ENCODE measurements around the gene RAD51AP2. TPM values are rescaled to one million over a fixed set of nuclear protein-coding genes. Genes with fewer than 3 reads are reported as not detected.
A peak's percentile ranks its signal among the peaks of the same experiment; 100 is the strongest.

Gene RAD51AP2
- total and polyA plus RNA-seq, 2 of the 13 experiments (the other 11 are each of a cell fraction or from before 2014, with no cell fraction given) = 0.11 to 0.12 TPM

- TF ChIP-seq ZFP36L2 (CRISPR knock-in tag; IDR thresholded peaks at IDR 0.05) (no peak), MIER2 (CRISPR knock-in tag; IDR thresholded peaks at IDR 0.05) (0 out of 2 replicates have a peak, but pooled peaks have one; percentile 23), TFDP2 (CRISPR knock-in tag; IDR thresholded peaks at IDR 0.05) (no peak), ZNF766 (CRISPR knock-in tag; IDR thresholded peaks at IDR 0.05; ENCODE audit: borderline replicate concordance) (no peak), SCMH1 (CRISPR knock-in tag; IDR thresholded peaks at IDR 0.05; ENCODE audit: borderline replicate concordance) (no peak), ZNF557 (CRISPR knock-in tag; IDR thresholded peaks at IDR 0.05) (0 out of 2 replicates have a peak, but pooled peaks have one; percentile 53), SAP130 (CRISPR knock-in tag; IDR thresholded peaks at IDR 0.05; ENCODE audit: low read depth) (peak; percentile 72), PCBP2 (optimal IDR thresholded peaks at IDR 0.05; ENCODE audit: low read depth, low read length, poor library complexity, severe bottlenecking) (no peak), ATF4 (CRISPR knock-in tag; IDR thresholded peaks at IDR 0.05) (0 out of 4 replicates have a peak, but pooled peaks of 1 of the 2 experiments have one; percentile 44), GMEB1 (CRISPR knock-in tag; IDR thresholded peaks at IDR 0.05; ENCODE audit: borderline replicate concordance) (no peak), ZBTB46 (CRISPR knock-in tag; IDR thresholded peaks at IDR 0.05; ENCODE audit: borderline replicate concordance) (no peak), DNMT1 (CRISPR knock-in tag; IDR thresholded peaks at IDR 0.05) (no peak), ZNF883 (CRISPR knock-in tag; IDR thresholded peaks at IDR 0.05; ENCODE audit: not compliant biosample characterization) (no peak), ZNF160 (CRISPR knock-in tag; IDR thresholded peaks at IDR 0.05) (no peak), ELF3 (CRISPR knock-in tag; IDR thresholded peaks at IDR 0.05) (peak; percentile 77), RXRB (CRISPR knock-in tag; IDR thresholded peaks at IDR 0.05; ENCODE audit: borderline replicate concordance) (peak; percentile 74; the same call in 1 of the 2 replicates)
- TF ChIP-seq, protein P1, sequence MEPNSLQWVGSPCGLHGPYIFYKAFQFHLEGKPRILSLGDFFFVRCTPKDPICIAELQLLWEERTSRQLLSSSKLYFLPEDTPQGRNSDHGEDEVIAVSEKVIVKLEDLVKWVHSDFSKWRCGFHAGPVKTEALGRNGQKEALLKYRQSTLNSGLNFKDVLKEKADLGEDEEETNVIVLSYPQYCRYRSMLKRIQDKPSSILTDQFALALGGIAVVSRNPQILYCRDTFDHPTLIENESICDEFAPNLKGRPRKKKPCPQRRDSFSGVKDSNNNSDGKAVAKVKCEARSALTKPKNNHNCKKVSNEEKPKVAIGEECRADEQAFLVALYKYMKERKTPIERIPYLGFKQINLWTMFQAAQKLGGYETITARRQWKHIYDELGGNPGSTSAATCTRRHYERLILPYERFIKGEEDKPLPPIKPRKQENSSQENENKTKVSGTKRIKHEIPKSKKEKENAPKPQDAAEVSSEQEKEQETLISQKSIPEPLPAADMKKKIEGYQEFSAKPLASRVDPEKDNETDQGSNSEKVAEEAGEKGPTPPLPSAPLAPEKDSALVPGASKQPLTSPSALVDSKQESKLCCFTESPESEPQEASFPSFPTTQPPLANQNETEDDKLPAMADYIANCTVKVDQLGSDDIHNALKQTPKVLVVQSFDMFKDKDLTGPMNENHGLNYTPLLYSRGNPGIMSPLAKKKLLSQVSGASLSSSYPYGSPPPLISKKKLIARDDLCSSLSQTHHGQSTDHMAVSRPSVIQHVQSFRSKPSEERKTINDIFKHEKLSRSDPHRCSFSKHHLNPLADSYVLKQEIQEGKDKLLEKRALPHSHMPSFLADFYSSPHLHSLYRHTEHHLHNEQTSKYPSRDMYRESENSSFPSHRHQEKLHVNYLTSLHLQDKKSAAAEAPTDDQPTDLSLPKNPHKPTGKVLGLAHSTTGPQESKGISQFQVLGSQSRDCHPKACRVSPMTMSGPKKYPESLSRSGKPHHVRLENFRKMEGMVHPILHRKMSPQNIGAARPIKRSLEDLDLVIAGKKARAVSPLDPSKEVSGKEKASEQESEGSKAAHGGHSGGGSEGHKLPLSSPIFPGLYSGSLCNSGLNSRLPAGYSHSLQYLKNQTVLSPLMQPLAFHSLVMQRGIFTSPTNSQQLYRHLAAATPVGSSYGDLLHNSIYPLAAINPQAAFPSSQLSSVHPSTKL (CRISPR knock-in tag; IDR thresholded peaks at IDR 0.05) = peak; percentile 94
- TF ChIP-seq, protein P2, sequence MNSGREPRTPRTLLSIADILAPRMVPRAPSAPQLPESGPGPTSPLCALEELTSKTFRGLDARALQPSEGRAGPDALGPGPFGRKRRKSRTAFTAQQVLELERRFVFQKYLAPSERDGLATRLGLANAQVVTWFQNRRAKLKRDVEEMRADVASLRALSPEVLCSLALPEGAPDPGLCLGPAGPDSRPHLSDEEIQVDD (CRISPR knock-in tag; IDR thresholded peaks at IDR 0.05; ENCODE audit: borderline replicate concordance) = no peak
Observed at GRCh38 chr2:17479875-17480274, 38.4 kb downstream of the RAD51AP2 start (continued).

Measured in HepG2 (cell line).